Spleen (tissue), 7 donors: ENCODE results near the gene POLA1.

Experiments used
- CTCF ChIP-seq, 11 experiments: fragments of 200-600 bp in 7 of 11; fragments of 450-650 bp in 4 of 11; sonication (generic) in 4 of 11; IDR thresholded peaks in 8 of 11; conservative IDR thresholded peaks in 3 of 11; 1 replicate in 7 of 11; 2 replicates in 4 of 11; pipeline versions ENCODE4 v1.4.0 to v1.8.0; 2016 to 2021; ENCODE audit warnings: antibody characterized with exemption in 11 of 11, inconsistent platforms in 4 of 11, mild to moderate bottlenecking in 1 of 11
- POLR2AphosphoS5 ChIP-seq, 3 donors: sonication (generic); formaldehyde crosslinking; IDR thresholded peaks; one replicate each; pipeline ENCODE4 v1.5.1; 2017; ENCODE audit warnings: antibody characterized with exemption in 3 of 3
- donor health status: DM: no; HTN: no; CAD: no; lungs with moderate emphysema.
- donor health status: DM: no; HTN: no; CAD: no.
- donor health status: DM: no; HTN: no; CAD: no.

- TF ChIP-seq CTCF (IDR thresholded peaks at IDR 0.05 in 8 of 11, conservative IDR thresholded peaks at IDR 0.05 in 3 of 11) (no peak), POLR2AphosphoS5 (IDR thresholded peaks at IDR 0.05) (no peak)
These were observed 134.9 kb downstream of the POLA1 start for GRCh38 chrX:24828600-24828999.
